GM23338 (cell line): ENCODE measurements around the gene RNF183. TPM values are rescaled to one million over a fixed set of nuclear protein-coding genes. Genes with fewer than 3 reads are reported as not detected.

Experiments used
- ATAC-seq: fragments of 200-7000 bp; cut with Tn5 transposase; 3 replicates; pipeline ENCODE4 v1.9.1; 2020
- DNase-seq: peaks from one replicate; pipeline ENCODE4 v3.0.0-alpha.2; 2015; ENCODE audit warnings: low spot score
- H2AFZ ChIP-seq: fragments of 200-600 bp; sonication (generic); 2 replicates; pipeline ENCODE4 v1.8.0; 2016; ENCODE audit warnings: antibody characterized with exemption, mild to moderate bottlenecking, moderate library complexity
- H3F3A ChIP-seq: fragments of 200-600 bp; sonication (generic); replicated peaks from 2 replicates; pipeline ENCODE4 v1.8.0; 2017; ENCODE audit warnings: antibody characterized with exemption, mixed run types, low read depth
- H3K27ac ChIP-seq: fragments of 200-600 bp; sonication (generic); 2 replicates; pipeline ENCODE4 v1.6.1; 2016; ENCODE audit warnings: low read depth
- H3K27me3 ChIP-seq: fragments of 200-600 bp; sonication (generic); 2 replicates; pipeline ENCODE4 v1.8.0; 2016; ENCODE audit warnings: mild to moderate bottlenecking, mixed run types, moderate library complexity; ENCODE audit not compliant: insufficient read depth
- H3K36me3 ChIP-seq: fragments of 200-600 bp; sonication (generic); 2 replicates; pipeline ENCODE4 v1.8.0; 2016; ENCODE audit warnings: mild to moderate bottlenecking; ENCODE audit not compliant: insufficient read depth
- H3K4me1 ChIP-seq: fragments of 200-600 bp; sonication (generic); 2 replicates; pipeline ENCODE4 v1.8.0; 2016; ENCODE audit warnings: mild to moderate bottlenecking, moderate library complexity; ENCODE audit not compliant: insufficient read depth
- H3K4me2 ChIP-seq: fragments of 200-600 bp; sonication (generic); 2 replicates; pipeline ENCODE4 v1.7.1; 2017; ENCODE audit warnings: mixed run types
- H3K4me3 ChIP-seq: fragments of 200-600 bp; sonication (generic); 2 replicates; pipeline ENCODE4 v1.6.1; 2016; ENCODE audit warnings: mixed run types
- H3K79me2 ChIP-seq: fragments of 200-600 bp; sonication (generic); replicated peaks from 2 replicates; pipeline ENCODE4 v1.8.0; 2017; ENCODE audit warnings: mild to moderate bottlenecking; ENCODE audit not compliant: insufficient read depth
- H3K9me2 ChIP-seq: fragments of 200-600 bp; sonication (generic); 2 replicates; pipeline ENCODE4 v1.8.0; 2017; ENCODE audit not compliant: insufficient read depth
- H4K20me1 ChIP-seq: fragments of 200-600 bp; sonication (generic); replicated peaks from 2 replicates; pipeline ENCODE4 v1.8.0; 2017; ENCODE audit warnings: mild to moderate bottlenecking; ENCODE audit not compliant: insufficient read depth
- H3K27ac Mint-ChIP-seq: 2 replicates; pipeline ENCODE4 v1.8.0; 2020; ENCODE audit warnings: inconsistent platforms, mild to moderate bottlenecking, moderate library complexity, mixed read lengths
- H3K27me3 Mint-ChIP-seq: 3 replicates; pipeline ENCODE4 v1.8.0; 2022; ENCODE audit warnings: low read depth, mild to moderate bottlenecking, moderate library complexity, mixed read lengths, inconsistent platforms; ENCODE audit not compliant: insufficient read depth, poor library complexity
- H3K36me3 Mint-ChIP-seq: 3 replicates; pipeline ENCODE4 v1.8.0; 2021; ENCODE audit warnings: low read depth, mild to moderate bottlenecking, inconsistent platforms, moderate library complexity, mixed read lengths
- H3K4me1 Mint-ChIP-seq: 3 replicates; pipeline ENCODE4 v1.8.0; 2020; ENCODE audit warnings: mild to moderate bottlenecking, inconsistent platforms, mixed read lengths
- H3K4me3 Mint-ChIP-seq: 3 replicates; pipeline ENCODE4 v1.8.0; 2021; ENCODE audit warnings: moderate library complexity, mild to moderate bottlenecking, inconsistent platforms, mixed read lengths
- H3K9me3 Mint-ChIP-seq: 3 replicates; pipeline ENCODE4 v1.8.0; 2020; ENCODE audit warnings: moderate library complexity, mild to moderate bottlenecking, inconsistent platforms, mixed read lengths
- CREB1 ChIP-seq: fragments of 250-450 bp; sonication (Bioruptor Pico); IDR thresholded peaks from 2 replicates; pipeline ENCODE4 v1.5.0; 2020; ENCODE audit warnings: low read depth, mild to moderate bottlenecking, moderate library complexity
- ETS1 ChIP-seq: IDR thresholded peaks from 2 replicates; pipeline ENCODE4 v1.6.1; 2016; ENCODE audit warnings: antibody characterized with exemption
- EZH2 ChIP-seq: fragments of 200-600 bp; sonication (generic); IDR thresholded peaks from one replicate; pipeline ENCODE4 v1.8.0; 2017; ENCODE audit warnings: antibody characterized with exemption, mild to moderate bottlenecking, low read depth; ENCODE audit not compliant: unreplicated experiment
- EZH2phosphoT487 ChIP-seq: fragments of 200-600 bp; sonication (generic); IDR thresholded peaks from one replicate; pipeline ENCODE4 v1.8.1; 2018; ENCODE audit warnings: antibody characterized with exemption; ENCODE audit not compliant: unreplicated experiment
- JUNB ChIP-seq: IDR thresholded peaks from one replicate; pipeline ENCODE4 v1.6.1; 2016; ENCODE audit warnings: antibody characterized with exemption; ENCODE audit not compliant: unreplicated experiment
- NANOG ChIP-seq: IDR thresholded peaks from 2 replicates; pipeline ENCODE4 v1.6.1; 2016; ENCODE audit warnings: antibody characterized with exemption, borderline replicate concordance
- POLR2AphosphoS5 ChIP-seq: IDR thresholded peaks from 2 replicates; pipeline ENCODE4 v1.6.1; 2016; ENCODE audit warnings: antibody characterized with exemption, low read depth
- REST ChIP-seq: IDR thresholded peaks from one replicate; pipeline ENCODE4 v1.6.1; 2018; ENCODE audit warnings: antibody characterized with exemption; ENCODE audit not compliant: unreplicated experiment
- STAT1 ChIP-seq: IDR thresholded peaks from one replicate; pipeline ENCODE4 v1.6.1; 2016; ENCODE audit warnings: antibody characterized with exemption; ENCODE audit not compliant: unreplicated experiment
- ZNF331 ChIP-seq: fragments of 250-450 bp; sonication (Bioruptor Pico); IDR thresholded peaks from 2 replicates; pipeline ENCODE4 v1.5.0; 2020; ENCODE audit warnings: low read depth, mild to moderate bottlenecking, moderate library complexity
- ZNF462 ChIP-seq: fragments of 250-450 bp; sonication (Bioruptor Pico); IDR thresholded peaks from 2 replicates; pipeline ENCODE4 v1.5.0; 2020; ENCODE audit warnings: mild to moderate bottlenecking, moderate library complexity
- polyA plus RNA-seq: library from polyadenylated mRNA; unstranded; fragments of >200 nt; fragmentation: Nextera tagmentation; extraction: Ambion mirVana; gene quantifications from 2 replicates; pipeline ENCODE4 v1.2.1, GENCODE V29; 2016
- total RNA-seq: library from RNA; depleted of rRNA; stranded (reverse); fragments of >200 nt; shearing (Covaris generic); gene quantifications from 2 replicates; pipeline ENCODE4 v1.2.3, GENCODE V29; 2014

RNF183 gene
- total and polyA plus RNA-seq, 2 experiments from 2014 or later: 0.42 TPM; not detected in 1

- no peaks in the 10 kb centered on the region for H3F3A ChIP-seq
- TF ChIP-seq NANOG: no peak
- no peak for TF ChIP-seq STAT1
- no peak for TF ChIP-seq CREB1 (CRISPR knock-in tag)
- no peak for TF ChIP-seq ETS1
- TF ChIP-seq REST: no peak
- TF ChIP-seq EZH2phosphoT487: no peak
- no peak for TF ChIP-seq ZNF331 (CRISPR knock-in tag)
- no peak for TF ChIP-seq EZH2
- TF ChIP-seq POLR2AphosphoS5: no peak
- no peak for TF ChIP-seq ZNF462
- no peak for TF ChIP-seq JUNB
- ATAC-seq (no peak), DNase-seq (no peak)
- no peak overlapping the region for H3K4me3 ChIP-seq
- H2AFZ ChIP-seq: no peak overlapping the region
- Mint-ChIP-seq H3K4me3 (no peak overlapping the region), H3K36me3 (peaks cover 3% of the 10 kb centered on the region), H3K4me1 (peaks cover 6% of the 10 kb centered on the region; the same call in 2 of the 3 replicates), H3K27me3 (peaks cover 7% of the 10 kb centered on the region), H3K27ac (no peak overlapping the region), H3K9me3 (no peaks in the 10 kb centered on the region)
- no peaks in the 10 kb centered on the region for H4K20me1 ChIP-seq
- H3K79me2 ChIP-seq: no peaks in the 10 kb centered on the region
- H3K27me3 ChIP-seq: no peaks in the 10 kb centered on the region
- H3K4me2 ChIP-seq: no peak overlapping the region
- no peaks in the 10 kb centered on the region for H3K9me2 ChIP-seq
- H3K27ac ChIP-seq: no peak overlapping the region
- no peaks in the 10 kb centered on the region for H3K4me1 ChIP-seq
- H3K36me3 ChIP-seq: peaks cover 6% of the 10 kb centered on the region
Measured at GRCh38 chr9:113298311-113298710, 4.9 kb downstream of the RNF183 start.
